K562 (cell line): ENCODE data around the gene NOTO. TPM values are rescaled to one million over a fixed set of nuclear protein-coding genes. Genes with fewer than 3 reads are reported as not detected.

Source experiments
- CTCFL ChIP-seq: IDR thresholded peaks from 2 replicates; pipeline ENCODE4 v1.6.1; 2011; ENCODE audit warnings: borderline replicate concordance, low read depth, mild to moderate bottlenecking, moderate library complexity, low read length; ENCODE audit not compliant: insufficient read depth, poor library complexity, severe bottlenecking
- EWSR1 ChIP-seq: fragments of 450-650 bp; IDR thresholded peaks from 2 replicates; pipeline ENCODE4 v1.6.1; 2018; ENCODE audit warnings: borderline replicate concordance, mild to moderate bottlenecking, low read depth, moderate library complexity; ENCODE audit not compliant: partially characterized antibody
- FOXA3 ChIP-seq, 2 experiments: fragments of 450-650 bp in 1 of 2; sonication (generic) in 1 of 2; formaldehyde crosslinking; IDR thresholded peaks in 1 of 2; conservative IDR thresholded peaks in 1 of 2; 2 replicates each; pipeline versions ENCODE4 v1.4.0 to v1.8.0; 2020 to 2022; ENCODE audit warnings: mild to moderate bottlenecking in 2 of 2, missing genetic modification reagents in 1 of 2
- FOXM1 ChIP-seq, 2 experiments: fragments of 450-650 bp in 1 of 2; sonication (generic) in 1 of 2; formaldehyde crosslinking in 1 of 2; IDR thresholded peaks; 2 replicates each; pipeline versions ENCODE4 v1.6.1 to v1.9.0; 2017 to 2022; ENCODE audit warnings: low read depth in 2 of 2, mild to moderate bottlenecking in 2 of 2, missing genetic modification reagents in 1 of 2, moderate library complexity in 1 of 2
- GATAD2B ChIP-seq: fragments of 450-650 bp; IDR thresholded peaks from 2 replicates; pipeline ENCODE4 v1.6.1; 2017; ENCODE audit warnings: mild to moderate bottlenecking, borderline replicate concordance
- MECOM ChIP-seq: fragments of 250-450 bp; sonication (Bioruptor Pico); IDR thresholded peaks from 2 replicates; pipeline ENCODE4 v1.8.0; 2022; ENCODE audit warnings: inconsistent platforms
- MTF1 ChIP-seq: fragments of 250-450 bp; sonication (Bioruptor Pico); IDR thresholded peaks from 2 replicates; pipeline ENCODE4 v1.9.0; 2021; ENCODE audit warnings: moderate library complexity, mild to moderate bottlenecking, inconsistent platforms, borderline replicate concordance
- MYBL2 ChIP-seq, 2 experiments: fragments of 450-650 bp in 1 of 2; sonication (generic) in 1 of 2; formaldehyde crosslinking in 1 of 2; IDR thresholded peaks; 2 replicates each; pipeline versions ENCODE4 v1.6.1 to v1.8.1; 2017 to 2022; ENCODE audit warnings: borderline replicate concordance in 1 of 2, inconsistent platforms in 1 of 2, low read depth in 1 of 2, mild to moderate bottlenecking in 1 of 2, missing genetic modification reagents in 1 of 2, moderate library complexity in 1 of 2
- NUFIP1 ChIP-seq: fragments of 450-650 bp; IDR thresholded peaks from 2 replicates; pipeline ENCODE4 v1.6.1; 2018; ENCODE audit not compliant: partially characterized antibody
- PYGO2 ChIP-seq: fragments of 450-650 bp; IDR thresholded peaks from 2 replicates; pipeline ENCODE4 v1.6.1; 2016; ENCODE audit warnings: mild to moderate bottlenecking, missing genetic modification characterization, moderate library complexity, missing compliant biosample characterization
- RFX5 ChIP-seq: IDR thresholded peaks from 2 replicates; pipeline ENCODE4 v1.6.1; 2011; ENCODE audit warnings: low read depth, mild to moderate bottlenecking, improper control_type of control experiment, low read length
- SMAD2 ChIP-seq: fragments of 150-350 bp; IDR thresholded peaks from 2 replicates; pipeline ENCODE4 v1.6.1; 2014; ENCODE audit warnings: low read depth, mild to moderate bottlenecking, low read length
- SMARCA4 ChIP-seq: fragments of 450-650 bp; IDR thresholded peaks from 2 replicates; pipeline ENCODE4 v1.6.1; 2016
- SRSF3 ChIP-seq: fragments of 200-400 bp; formaldehyde crosslinking; IDR thresholded peaks from 2 replicates; pipeline ENCODE4 v1.6.1; 2016; ENCODE audit warnings: mild to moderate bottlenecking, low read length, moderate library complexity; ENCODE audit not compliant: insufficient read depth
- ZC3H4 ChIP-seq: sonication (generic); formaldehyde crosslinking; IDR thresholded peaks from 2 replicates; pipeline ENCODE4 v1.9.0; 2021; ENCODE audit warnings: missing genetic modification reagents, borderline replicate concordance
- ZNF133 ChIP-seq: fragments of 250-450 bp; sonication (Bioruptor Pico); IDR thresholded peaks from 2 replicates; pipeline ENCODE4 v1.4.0; 2020; ENCODE audit warnings: mild to moderate bottlenecking
- ZNF217 ChIP-seq: sonication (generic); formaldehyde crosslinking; IDR thresholded peaks from 2 replicates; pipeline ENCODE4 v1.8.0; 2022; ENCODE audit warnings: mild to moderate bottlenecking, missing genetic modification reagents
- ZNF347 ChIP-seq: fragments of 450-650 bp; formaldehyde crosslinking; IDR thresholded peaks from 2 replicates; pipeline ENCODE4 v1.4.0; 2020; ENCODE audit warnings: low read depth, mild to moderate bottlenecking, moderate library complexity
- polyA plus RNA-seq, 8 experiments: library from polyadenylated mRNA; depleted of rRNA in 4 of 8; stranded (reverse) in 5 of 8; unstranded in 3 of 8; fragments of >200 nt; fragmentation: Nextera tagmentation in 2 of 8; fragmentation: Illumina TruSeq in 1 of 8; extraction: Ambion mirVana in 2 of 8; extraction: Trizol in 1 of 8; gene quantifications; 2 replicates each; pipeline versions ENCODE4 v1.2.1 to v1.2.3, GENCODE V29; 2011 to 2014; ENCODE audit warnings: inconsistent platforms in 1 of 8, missing spikeins in 1 of 8
- total RNA-seq, 7 experiments: library from RNA; depleted of rRNA in 6 of 7; stranded (reverse); fragments of >200 nt in 6 of 7; fragmentation: Illumina TruSeq in 2 of 7; extraction: Trizol in 2 of 7; gene quantifications; 2 replicates each; pipeline versions ENCODE4 v1.2.1 to v1.2.3, GENCODE V29; 2011 to 2021; ENCODE audit warnings: low replicate concordance in 1 of 7
- TF ChIP-seq, protein P1 (sequence below), 2 experiments: IDR thresholded peaks; 2 replicates each; pipeline ENCODE4 v1.6.1; 2012; ENCODE audit warnings: improper control_type of control experiment in 2 of 2, low read depth in 2 of 2, low read length in 2 of 2, borderline replicate concordance in 1 of 2
- TF ChIP-seq, protein P2 (sequence below): fragments of 250-450 bp; sonication (Bioruptor Pico); IDR thresholded peaks from 2 replicates; pipeline ENCODE4 v1.8.0; 2021; ENCODE audit warnings: borderline replicate concordance, mild to moderate bottlenecking, moderate library complexity; ENCODE audit not compliant: poor library complexity, severe bottlenecking
- TF ChIP-seq, protein P3 (sequence below): fragments of 250-450 bp; sonication (Bioruptor Pico); IDR thresholded peaks from 2 replicates; pipeline ENCODE4 v1.5.0; 2021

NOTO gene
- total and polyA plus RNA-seq, 9 of the 15 experiments (the other 6 are each of a cell fraction or from before 2014, with no cell fraction given) = not detected

DNA sequence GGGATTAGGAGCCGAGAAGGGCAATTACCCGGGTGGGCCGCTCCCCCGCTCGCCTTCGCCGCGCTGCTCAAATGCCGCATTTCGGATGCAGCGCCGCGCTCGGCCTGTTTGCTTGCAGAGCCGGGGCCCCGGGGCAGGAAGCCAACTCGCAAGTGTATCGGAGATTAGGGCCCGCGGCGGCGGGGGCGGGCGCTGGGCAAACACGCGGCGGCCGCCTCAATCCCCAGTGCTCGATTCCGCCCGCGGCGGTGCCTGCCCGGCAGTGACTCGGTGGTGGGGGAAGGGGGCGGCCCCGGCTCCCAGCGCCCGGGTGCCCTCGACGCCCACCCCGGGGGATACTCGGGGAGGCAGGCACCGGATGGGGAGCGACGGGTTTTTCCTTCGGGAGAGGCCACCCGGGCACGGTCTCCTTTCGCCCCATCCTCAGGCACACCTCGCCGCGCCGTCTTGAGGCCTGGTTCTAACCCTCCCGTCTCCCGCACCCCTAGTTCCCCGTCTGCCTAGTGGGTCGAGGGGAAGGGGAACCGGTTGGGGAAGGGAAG, 26.6 kb upstream of the NOTO start (continued):
- TF ChIP-seq, protein P1, sequence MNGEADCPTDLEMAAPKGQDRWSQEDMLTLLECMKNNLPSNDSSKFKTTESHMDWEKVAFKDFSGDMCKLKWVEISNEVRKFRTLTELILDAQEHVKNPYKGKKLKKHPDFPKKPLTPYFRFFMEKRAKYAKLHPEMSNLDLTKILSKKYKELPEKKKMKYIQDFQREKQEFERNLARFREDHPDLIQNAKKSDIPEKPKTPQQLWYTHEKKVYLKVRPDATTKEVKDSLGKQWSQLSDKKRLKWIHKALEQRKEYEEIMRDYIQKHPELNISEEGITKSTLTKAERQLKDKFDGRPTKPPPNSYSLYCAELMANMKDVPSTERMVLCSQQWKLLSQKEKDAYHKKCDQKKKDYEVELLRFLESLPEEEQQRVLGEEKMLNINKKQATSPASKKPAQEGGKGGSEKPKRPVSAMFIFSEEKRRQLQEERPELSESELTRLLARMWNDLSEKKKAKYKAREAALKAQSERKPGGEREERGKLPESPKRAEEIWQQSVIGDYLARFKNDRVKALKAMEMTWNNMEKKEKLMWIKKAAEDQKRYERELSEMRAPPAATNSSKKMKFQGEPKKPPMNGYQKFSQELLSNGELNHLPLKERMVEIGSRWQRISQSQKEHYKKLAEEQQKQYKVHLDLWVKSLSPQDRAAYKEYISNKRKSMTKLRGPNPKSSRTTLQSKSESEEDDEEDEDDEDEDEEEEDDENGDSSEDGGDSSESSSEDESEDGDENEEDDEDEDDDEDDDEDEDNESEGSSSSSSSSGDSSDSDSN (IDR thresholded peaks at IDR 0.05; ENCODE audit: borderline replicate concordance in 1 of 2, low read depth in 2 of 2, low read length in 2 of 2) = peak; percentile 70 to 95; a peak in 3 of 4 replicates
- TF ChIP-seq CTCFL = peak; percentile 69
- TF ChIP-seq, protein P2, sequence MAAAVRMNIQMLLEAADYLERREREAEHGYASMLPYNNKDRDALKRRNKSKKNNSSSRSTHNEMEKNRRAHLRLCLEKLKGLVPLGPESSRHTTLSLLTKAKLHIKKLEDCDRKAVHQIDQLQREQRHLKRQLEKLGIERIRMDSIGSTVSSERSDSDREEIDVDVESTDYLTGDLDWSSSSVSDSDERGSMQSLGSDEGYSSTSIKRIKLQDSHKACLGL (CRISPR knock-in tag) = no peak
- TF ChIP-seq ZNF217 (CRISPR knock-in tag) = no peak
- no peak for TF ChIP-seq MTF1 (CRISPR knock-in tag)
- no peak for TF ChIP-seq SMARCA4
- TF ChIP-seq EWSR1 = no peak
- TF ChIP-seq FOXM1 (IDR thresholded peaks at IDR 0.05; ENCODE audit: low read depth) = no peak
- TF ChIP-seq FOXM1 (CRISPR knock-in tag; IDR thresholded peaks at IDR 0.05; ENCODE audit: low read depth) = no peak
- no peak for TF ChIP-seq SRSF3
- TF ChIP-seq, protein P3, sequence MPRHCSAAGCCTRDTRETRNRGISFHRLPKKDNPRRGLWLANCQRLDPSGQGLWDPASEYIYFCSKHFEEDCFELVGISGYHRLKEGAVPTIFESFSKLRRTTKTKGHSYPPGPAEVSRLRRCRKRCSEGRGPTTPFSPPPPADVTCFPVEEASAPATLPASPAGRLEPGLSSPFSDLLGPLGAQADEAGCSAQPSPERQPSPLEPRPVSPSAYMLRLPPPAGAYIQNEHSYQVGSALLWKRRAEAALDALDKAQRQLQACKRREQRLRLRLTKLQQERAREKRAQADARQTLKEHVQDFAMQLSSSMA (CRISPR knock-in tag) = no peak
- TF ChIP-seq MECOM (CRISPR knock-in tag) = no peak
- TF ChIP-seq RFX5 = no peak
- TF ChIP-seq ZC3H4 (CRISPR knock-in tag) = no peak
- no peak for TF ChIP-seq ZNF347 (CRISPR knock-in tag)
- TF ChIP-seq FOXA3 (CRISPR knock-in tag; conservative IDR thresholded peaks at IDR 0.05 in 1 of 2, IDR thresholded peaks at IDR 0.05 in 1 of 2) = no peak
- TF ChIP-seq SMAD2 = no peak
- no peak for TF ChIP-seq NUFIP1
- 0 out of 2 replicates have a peak, but pooled peaks have one; percentile 46 for TF ChIP-seq GATAD2B
- no peak for TF ChIP-seq PYGO2
- TF ChIP-seq ZNF133 (CRISPR knock-in tag) = no peak
- TF ChIP-seq MYBL2 (IDR thresholded peaks at IDR 0.05; ENCODE audit: low read depth) = no peak
- TF ChIP-seq MYBL2 (CRISPR knock-in tag; IDR thresholded peaks at IDR 0.05; ENCODE audit: borderline replicate concordance) = no peak
